Panc1 (cell line): Measurements from ENCODE around the gene SYNRG.

Experiments used
- CTCF ChIP-seq: fragments of 450-650 bp; IDR thresholded peaks from 2 replicates; pipeline ENCODE4 v1.5.1; 2017; ENCODE audit warnings: mild to moderate bottlenecking
- POLR2AphosphoS5 ChIP-seq: IDR thresholded peaks from 2 replicates; pipeline ENCODE4 v1.6.1; 2012; ENCODE audit warnings: mild to moderate bottlenecking, low read depth, low read length, moderate library complexity
- SIN3A ChIP-seq: IDR thresholded peaks from 2 replicates; pipeline ENCODE4 v1.6.1; 2012; ENCODE audit warnings: low read depth, mild to moderate bottlenecking, low read length, moderate library complexity, borderline replicate concordance; ENCODE audit not compliant: insufficient read depth
- TCF7L2 ChIP-seq: IDR thresholded peaks from 2 replicates; pipeline ENCODE4 v1.6.1; 2011; ENCODE audit warnings: mild to moderate bottlenecking, low read depth, low read length, inconsistent platforms
- TF ChIP-seq, protein P1 (sequence below), 2 experiments: IDR thresholded peaks; 2 replicates each; pipeline ENCODE4 v1.6.1; 2011 to 2012; ENCODE audit warnings: low read depth in 2 of 2, control low read depth in 1 of 2, low read length in 1 of 2, mild to moderate bottlenecking in 1 of 2, moderate library complexity in 1 of 2; ENCODE audit not compliant: insufficient read depth in 1 of 2

DNA sequence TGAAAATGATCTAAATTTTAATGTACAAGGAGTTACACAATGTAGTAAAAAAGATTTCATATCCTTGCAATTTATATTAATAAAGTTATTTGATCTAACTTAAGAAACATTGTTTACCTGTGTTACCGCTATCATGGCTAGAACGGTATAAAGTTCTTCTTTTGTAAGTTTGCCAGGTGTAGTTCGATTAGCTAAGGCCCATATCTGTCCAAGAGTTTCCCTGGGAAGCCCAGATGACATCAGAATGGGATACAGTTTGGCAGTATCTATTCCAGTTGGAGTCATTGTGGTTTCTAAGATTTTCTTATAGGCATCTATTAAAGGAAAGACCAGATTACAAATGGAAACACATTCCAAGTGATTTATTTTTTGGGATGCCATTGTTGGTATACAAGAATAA is 37.5 kb downstream of the SYNRG start:
- TF ChIP-seq CTCF (no peak), POLR2AphosphoS5 (no peak), TCF7L2 (no peak), SIN3A (no peak)
- TF ChIP-seq, protein P1, sequence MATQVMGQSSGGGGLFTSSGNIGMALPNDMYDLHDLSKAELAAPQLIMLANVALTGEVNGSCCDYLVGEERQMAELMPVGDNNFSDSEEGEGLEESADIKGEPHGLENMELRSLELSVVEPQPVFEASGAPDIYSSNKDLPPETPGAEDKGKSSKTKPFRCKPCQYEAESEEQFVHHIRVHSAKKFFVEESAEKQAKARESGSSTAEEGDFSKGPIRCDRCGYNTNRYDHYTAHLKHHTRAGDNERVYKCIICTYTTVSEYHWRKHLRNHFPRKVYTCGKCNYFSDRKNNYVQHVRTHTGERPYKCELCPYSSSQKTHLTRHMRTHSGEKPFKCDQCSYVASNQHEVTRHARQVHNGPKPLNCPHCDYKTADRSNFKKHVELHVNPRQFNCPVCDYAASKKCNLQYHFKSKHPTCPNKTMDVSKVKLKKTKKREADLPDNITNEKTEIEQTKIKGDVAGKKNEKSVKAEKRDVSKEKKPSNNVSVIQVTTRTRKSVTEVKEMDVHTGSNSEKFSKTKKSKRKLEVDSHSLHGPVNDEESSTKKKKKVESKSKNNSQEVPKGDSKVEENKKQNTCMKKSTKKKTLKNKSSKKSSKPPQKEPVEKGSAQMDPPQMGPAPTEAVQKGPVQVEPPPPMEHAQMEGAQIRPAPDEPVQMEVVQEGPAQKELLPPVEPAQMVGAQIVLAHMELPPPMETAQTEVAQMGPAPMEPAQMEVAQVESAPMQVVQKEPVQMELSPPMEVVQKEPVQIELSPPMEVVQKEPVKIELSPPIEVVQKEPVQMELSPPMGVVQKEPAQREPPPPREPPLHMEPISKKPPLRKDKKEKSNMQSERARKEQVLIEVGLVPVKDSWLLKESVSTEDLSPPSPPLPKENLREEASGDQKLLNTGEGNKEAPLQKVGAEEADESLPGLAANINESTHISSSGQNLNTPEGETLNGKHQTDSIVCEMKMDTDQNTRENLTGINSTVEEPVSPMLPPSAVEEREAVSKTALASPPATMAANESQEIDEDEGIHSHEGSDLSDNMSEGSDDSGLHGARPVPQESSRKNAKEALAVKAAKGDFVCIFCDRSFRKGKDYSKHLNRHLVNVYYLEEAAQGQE (IDR thresholded peaks at IDR 0.05; ENCODE audit: insufficient read depth in 1 of 2, low read depth in 2 of 2, low read length in 1 of 2): no peak
